ENCODE results near the gene TNIP2.
"Not testable (repeated sequence)": the region's sequence is repeated elsewhere in the genome, so short reads cannot be mapped to it uniquely, and the experiment has no call there.

Gene TNIP2

DNA sequence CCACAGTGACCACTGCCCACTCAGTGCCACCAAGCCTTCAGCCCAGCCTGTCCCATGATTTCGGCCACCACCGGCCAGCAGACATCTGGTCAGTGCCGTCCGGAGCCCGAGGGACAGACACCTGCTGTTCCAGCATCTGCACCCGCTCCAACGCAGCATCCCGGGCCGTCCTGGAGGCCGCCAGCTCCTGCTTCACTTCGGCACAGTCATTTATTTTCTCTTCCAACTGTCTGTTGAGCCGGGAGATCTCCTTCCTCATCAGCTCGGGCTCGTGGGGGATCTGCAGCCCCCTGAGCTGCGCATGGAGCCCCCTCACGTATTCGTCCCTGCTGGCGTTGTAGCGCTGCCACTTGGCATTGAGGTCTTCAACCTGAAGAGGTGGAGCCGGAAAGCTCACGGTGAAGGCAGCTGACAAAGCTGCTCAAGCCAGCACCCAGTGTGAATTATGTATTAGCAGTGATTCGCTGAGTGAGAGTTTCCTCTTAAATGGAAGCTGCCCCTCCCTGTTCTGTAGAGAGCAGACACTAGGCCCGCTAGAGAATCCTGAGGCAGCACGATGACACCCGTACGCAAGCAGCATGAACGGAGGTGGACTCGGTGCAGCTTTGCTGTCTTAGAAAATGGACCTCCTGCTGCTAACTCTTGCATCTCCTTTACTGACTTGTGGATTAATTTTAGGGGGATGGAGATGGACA is 11.4 kb downstream of the TNIP2 start:
- ATAC-seq (no peak), DNase-seq (ENCODE audit: low spot score in 2 of 2) (no peak)
- Mint-ChIP-seq H3K36me3 (peaks cover 99% of the 10 kb centered on the region), H3K4me3 (peak overlapping the region; percentile 69), H3K4me1 (peaks cover 60% of the 10 kb centered on the region), H3K27ac (peak overlapping the region; percentile 96), H3K9me3 (no peaks in the 10 kb centered on the region)

DNA sequence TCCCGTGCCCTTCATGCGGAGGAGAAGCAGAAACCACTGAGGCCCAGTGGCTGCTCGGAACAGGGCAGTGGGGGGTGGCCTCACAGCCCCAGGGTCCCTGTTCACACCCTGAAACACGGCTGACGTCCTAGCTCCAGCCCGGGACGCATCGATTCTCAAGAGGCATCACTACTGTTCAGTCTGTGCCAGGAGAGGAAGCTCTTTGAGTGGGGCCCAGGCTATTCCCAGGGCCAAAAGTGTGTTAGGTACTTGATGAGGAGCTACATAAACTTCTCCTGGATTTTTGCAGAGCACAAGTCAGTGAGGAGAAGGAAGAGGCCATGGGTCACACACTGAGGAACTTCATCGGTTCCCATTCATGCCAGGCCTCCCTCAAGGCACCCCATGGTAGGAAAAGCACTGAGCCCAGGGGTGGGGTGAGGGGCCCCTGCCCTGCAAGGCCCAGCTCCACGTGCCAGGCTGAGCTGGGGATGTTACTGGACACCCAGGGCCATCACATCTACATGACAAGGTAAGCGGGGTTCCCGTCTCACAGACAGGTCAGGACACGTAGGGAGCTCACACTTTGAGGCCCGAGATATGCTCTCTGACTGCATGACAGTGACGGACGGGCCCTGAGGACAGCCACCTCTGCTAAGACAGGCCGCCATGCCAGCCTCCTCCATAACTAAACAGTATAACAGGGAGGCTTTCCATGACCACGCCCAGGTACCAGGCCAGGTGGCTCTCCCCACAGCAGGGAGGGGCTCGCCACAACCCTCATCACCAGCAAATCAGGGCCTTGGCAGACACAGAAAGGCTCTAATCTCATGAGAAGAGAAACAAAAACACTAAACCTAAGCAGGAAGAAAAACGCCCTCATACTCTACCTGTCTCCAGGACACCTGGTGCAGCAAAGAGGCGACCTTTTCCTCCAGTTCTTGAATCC is 12.4 kb downstream of the TNIP2 start:
- Mint-ChIP-seq H3K27ac (peak overlapping the region; percentile 96), H3K4me3 (no peak overlapping the region), H3K36me3 (peaks cover 93% of the 10 kb centered on the region), H3K4me1 (peaks cover 57% of the 10 kb centered on the region), H3K9me3 (no peaks in the 10 kb centered on the region)
- ATAC-seq (no peak), DNase-seq (ENCODE audit: low spot score in 2 of 2) (no peak)

DNA sequence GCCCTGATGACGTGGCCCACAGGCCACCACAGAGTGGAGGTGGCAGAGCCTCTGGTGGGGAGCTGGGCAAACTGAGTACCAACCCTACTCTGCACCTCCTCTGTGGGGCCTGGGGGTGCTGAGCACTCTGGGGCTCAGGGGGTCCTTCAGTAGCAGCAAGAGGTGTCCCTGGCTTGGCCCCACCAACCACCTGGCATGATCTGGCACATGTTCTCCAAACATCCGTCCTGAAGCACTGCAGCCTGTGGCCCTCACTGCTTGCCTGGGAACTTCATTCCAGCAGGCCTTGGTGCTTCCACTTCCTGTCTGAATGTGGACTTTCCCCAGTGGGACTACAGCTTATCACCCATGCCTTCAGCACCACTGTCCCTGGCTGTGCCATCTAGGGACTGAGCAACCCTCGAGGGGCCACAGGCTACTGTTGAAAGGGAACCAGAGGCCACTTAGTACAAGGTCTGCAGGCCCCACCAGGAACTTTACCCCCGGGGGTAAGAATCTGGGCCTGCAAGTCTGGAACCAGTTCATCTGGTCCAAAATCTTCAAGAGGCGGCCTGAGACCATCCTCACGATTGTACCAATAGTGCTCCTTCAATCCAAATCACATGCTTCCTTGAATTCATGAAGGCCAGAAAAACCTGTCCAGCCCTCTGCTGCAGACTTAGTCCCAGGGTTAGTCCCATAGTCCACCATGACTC is 13.2 kb downstream of the TNIP2 start:
- H3K4me3 Mint-ChIP-seq: no peak overlapping the region
- peaks cover 2% of the 10 kb centered on the region for H3K9me3 Mint-ChIP-seq
- no peak for ATAC-seq
- no peak for DNase-seq (ENCODE audit: low spot score in 2 of 2)
- peaks cover 60% of the 10 kb centered on the region for H3K4me1 Mint-ChIP-seq
- peak overlapping the region; percentile 96 for H3K27ac Mint-ChIP-seq
- H3K36me3 Mint-ChIP-seq: peaks cover 94% of the 10 kb centered on the region

DNA sequence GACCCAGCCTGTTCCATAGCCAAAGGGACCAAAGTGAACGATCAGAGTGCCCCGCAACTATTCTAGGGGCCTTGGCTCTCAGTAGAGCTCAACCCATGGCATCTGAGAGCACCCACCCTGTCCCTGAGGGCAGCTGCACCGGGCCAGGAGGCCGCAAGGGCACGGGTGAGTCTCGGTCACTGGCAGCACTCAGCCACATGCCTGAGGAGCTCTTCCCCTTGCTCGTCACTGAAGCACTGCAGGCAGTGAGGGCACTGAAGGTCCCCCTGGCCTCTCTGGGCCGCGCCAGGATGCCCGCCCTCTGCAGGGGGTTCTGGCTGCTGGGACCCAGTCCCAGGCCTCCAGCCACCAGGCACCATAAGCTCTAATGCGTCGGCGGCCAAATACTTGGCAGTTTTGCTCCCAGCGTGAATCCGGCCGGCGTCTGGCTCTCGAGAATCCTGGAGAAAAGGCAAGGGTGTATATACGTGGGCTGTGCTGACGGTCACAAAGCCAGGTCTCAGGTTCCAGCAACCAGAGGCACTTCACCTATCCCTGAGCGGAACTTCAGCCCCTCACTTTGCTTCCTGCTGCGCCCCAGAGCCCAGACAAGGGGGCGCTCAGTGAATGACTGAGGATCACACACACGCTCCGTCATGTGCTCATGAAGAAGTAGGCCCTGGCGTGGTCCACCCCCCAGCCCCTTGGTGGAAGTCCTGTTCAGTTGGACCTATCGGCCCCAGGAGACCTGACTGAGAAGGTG is 13.9 kb downstream of the TNIP2 start:
- H3K9me3 Mint-ChIP-seq: peaks cover 2% of the 10 kb centered on the region
- H3K36me3 Mint-ChIP-seq: peaks cover 87% of the 10 kb centered on the region
- no peak for ATAC-seq
- H3K27ac Mint-ChIP-seq: peak overlapping the region; percentile 96
- no peak overlapping the region for H3K4me3 Mint-ChIP-seq
- no peak for DNase-seq (ENCODE audit: low spot score in 2 of 2)
- H3K4me1 Mint-ChIP-seq: peaks cover 53% of the 10 kb centered on the region

DNA sequence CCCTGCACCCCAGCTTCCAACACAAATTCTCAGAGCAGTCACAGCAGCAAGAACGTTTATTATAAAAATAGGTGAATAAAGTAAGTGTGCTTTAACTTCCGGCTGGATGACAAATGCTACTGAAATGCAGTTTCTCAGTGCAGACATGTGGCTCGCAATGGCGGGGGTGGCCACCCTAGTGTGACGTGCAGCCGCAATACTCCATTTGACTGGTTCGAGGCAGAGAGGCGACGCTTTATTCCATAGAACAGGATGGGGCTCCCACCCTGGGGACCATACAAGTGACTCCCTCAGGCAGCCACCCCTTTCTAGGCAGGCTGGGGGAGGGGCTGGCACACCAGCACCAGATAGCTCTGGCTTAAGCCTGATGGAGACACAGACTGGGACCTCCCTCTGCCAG is 14.5 kb downstream of the TNIP2 start:
- peak overlapping the region; percentile 78 for H3K27ac Mint-ChIP-seq

DNA sequence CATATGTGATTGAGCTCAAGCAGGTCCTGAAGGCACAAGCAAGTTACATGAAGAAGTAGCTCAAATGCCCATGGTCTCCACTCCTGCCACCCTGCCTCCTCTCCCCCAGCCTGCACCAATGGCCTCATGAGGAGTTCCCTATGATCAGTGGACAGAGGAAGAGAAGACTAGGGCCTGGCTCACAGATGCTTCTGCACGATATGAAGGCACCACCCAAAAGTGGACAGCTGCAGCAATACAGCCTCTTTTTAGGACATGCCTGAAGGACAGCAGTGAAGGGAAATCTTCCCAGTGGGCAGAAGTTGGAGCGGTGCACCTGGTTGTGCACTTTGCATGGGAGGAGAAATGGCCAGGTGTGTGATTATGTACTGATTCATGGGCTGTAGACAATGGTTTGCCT is 17.8 kb downstream of the TNIP2 start:
- Mint-ChIP-seq H3K27ac (peak overlapping the region; percentile 82), H3K4me1 (peaks cover 40% of the 10 kb centered on the region), H3K36me3 (peaks cover 83% of the 10 kb centered on the region)
- not testable (repeated sequence) for H3K4me3 Mint-ChIP-seq; ATAC-seq; H3K9me3 Mint-ChIP-seq; DNase-seq (ENCODE audit: low spot score in 2 of 2)

More for the DNA sequence above, 14.5 kb downstream of the TNIP2 start:
- Mint-ChIP-seq H3K9me3 (peaks cover 2% of the 10 kb centered on the region), H3K4me1 (peaks cover 47% of the 10 kb centered on the region), H3K4me3 (no peak overlapping the region), H3K36me3 (peaks cover 84% of the 10 kb centered on the region)
- no peak for DNase-seq (ENCODE audit: low spot score in 2 of 2)
- ATAC-seq: no peak

DNA sequence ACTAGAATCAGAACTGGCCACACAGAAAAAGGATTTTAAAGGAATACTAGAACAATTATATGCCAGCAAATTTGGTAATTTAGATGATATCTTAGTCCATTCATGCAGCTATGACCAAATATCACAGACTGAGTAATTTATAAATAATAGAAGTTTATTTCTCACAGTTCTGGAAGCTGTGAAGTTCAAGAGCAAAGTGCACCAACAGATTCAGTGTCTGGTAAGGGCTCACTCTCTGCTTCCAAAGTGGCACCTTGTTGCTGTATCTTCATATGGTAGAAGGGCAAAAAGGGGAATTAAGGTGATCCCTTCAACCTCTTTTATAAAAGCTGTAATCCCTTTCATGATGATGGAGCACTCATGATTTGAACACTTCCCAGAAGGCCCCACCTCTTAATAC is 20.3 kb downstream of the TNIP2 start:
- DNase-seq (ENCODE audit: low spot score in 2 of 2): no peak

DNA sequence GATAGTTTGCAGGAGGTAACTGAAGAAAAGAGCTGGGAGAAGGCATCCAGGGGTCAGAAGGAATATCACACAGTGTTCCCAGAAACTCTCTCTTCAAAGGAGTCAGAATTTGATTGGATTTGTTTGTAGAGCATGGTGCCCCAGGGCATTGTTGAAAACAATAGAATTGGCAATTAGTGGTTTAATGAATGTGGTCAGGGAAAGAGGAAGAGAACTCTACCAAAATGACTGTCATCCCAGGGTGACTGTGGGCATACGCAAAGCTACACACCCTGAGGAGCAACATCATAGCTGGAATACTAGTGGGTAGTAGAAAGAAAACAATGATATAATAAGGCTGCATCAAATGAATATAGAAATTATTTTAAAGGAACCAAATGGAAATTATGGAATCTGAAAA is 21.5 kb downstream of the TNIP2 start:
- Mint-ChIP-seq H3K27ac (peak overlapping the region; percentile 68), H3K9me3 (peaks cover 7% of the 10 kb centered on the region), H3K4me1 (peaks cover 35% of the 10 kb centered on the region), H3K36me3 (peaks cover 81% of the 10 kb centered on the region), H3K4me3 (no peak overlapping the region)
- no peak for DNase-seq (ENCODE audit: low spot score in 2 of 2)
- peak; percentile 64 for ATAC-seq

More for the DNA sequence above, 20.3 kb downstream of the TNIP2 start:
- H3K4me3 Mint-ChIP-seq: no peak overlapping the region
- H3K9me3 Mint-ChIP-seq: peaks cover 7% of the 10 kb centered on the region
- peak overlapping the region; percentile 60 for H3K27ac Mint-ChIP-seq
- H3K4me1 Mint-ChIP-seq: peaks cover 41% of the 10 kb centered on the region
- ATAC-seq: no peak
- peaks cover 83% of the 10 kb centered on the region for H3K36me3 Mint-ChIP-seq

DNA sequence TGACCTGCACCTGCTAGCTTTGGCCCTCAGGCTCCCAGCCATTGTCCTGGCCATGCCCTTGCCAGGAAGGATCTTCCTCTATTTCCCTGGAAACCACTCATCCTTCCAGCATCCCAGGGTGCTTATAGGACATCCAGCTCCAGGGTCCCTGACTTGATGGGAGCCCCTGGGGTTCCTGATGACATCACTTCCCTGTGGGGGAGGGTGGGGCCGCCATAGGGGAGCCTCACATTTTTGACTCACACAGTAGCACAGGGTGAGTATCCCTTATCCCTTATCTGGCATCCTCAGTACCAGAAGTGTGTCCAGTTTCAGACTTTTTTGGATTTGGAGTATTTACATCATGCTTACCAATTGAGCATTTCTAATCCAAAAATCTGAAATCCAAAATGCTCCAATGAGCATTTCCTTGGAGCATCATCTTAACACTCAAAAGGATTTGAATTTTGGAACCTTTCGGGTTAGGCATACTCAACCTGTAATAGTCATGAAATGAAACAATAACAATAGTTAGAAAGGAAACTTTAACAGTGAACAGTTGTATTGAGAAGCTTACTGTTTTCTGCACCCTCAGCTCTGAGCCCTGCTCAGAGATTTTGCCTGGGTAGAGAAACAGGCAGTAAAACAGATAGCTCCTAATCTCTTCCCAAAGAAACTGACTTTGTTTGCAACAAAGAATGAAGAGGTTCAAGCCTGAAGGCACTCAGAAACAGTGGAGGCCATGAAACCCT is 22.1 kb downstream of the TNIP2 start:
- peaks cover 34% of the 10 kb centered on the region for H3K4me1 Mint-ChIP-seq
- ATAC-seq (peak; percentile 54), DNase-seq (ENCODE audit: low spot score in 2 of 2) (no peak)
- H3K36me3 Mint-ChIP-seq: peaks cover 85% of the 10 kb centered on the region
- peaks cover 7% of the 10 kb centered on the region for H3K9me3 Mint-ChIP-seq
- peak overlapping the region; percentile 68 for H3K27ac Mint-ChIP-seq
- H3K4me3 Mint-ChIP-seq: no peak overlapping the region

DNA sequence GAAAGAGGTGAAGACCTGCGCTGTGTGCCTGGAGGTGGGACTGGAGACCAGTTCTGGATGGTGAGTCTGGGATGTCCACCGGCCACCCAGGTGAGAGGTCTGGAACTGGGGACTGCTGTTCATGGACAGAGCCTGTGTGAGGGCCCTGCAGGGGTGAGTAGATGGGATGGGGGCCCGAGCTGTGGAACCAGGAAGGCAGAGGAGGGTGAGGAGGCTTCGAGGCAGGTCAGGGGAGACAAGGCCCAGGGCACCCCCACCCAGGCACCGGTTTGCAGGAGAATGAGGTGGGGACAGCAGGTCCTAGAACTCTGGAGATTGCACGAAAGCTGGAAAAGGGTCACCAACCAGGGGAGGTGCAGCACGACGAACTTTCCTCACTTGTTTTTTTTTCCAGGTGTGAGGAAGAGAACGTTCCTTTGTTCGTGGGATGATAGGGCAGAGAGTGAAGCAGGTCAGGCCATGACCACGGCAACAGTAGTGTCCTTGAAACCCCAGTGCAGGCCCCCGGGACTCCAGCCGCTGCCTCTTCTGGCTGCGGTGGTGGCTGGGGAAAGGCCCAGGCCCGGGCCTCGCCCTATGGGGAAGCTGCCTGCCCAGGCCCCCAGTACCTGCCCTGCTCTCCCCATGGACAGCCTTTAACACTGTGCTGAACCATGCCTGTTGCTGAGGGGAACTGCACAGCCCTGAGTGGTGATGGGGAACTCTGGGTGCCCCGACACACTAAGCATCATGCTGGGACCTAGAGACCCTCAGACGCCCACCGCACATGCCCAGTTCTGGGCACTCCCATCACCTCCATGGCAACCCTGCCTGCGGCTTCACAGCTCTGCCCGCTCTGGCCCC is 22.9 kb downstream of the TNIP2 start:
- Mint-ChIP-seq H3K36me3 (peaks cover 87% of the 10 kb centered on the region), H3K27ac (peak overlapping the region; percentile 87), H3K9me3 (peaks cover 5% of the 10 kb centered on the region), H3K4me3 (no peak overlapping the region), H3K4me1 (peaks cover 29% of the 10 kb centered on the region)
- DNase-seq (ENCODE audit: low spot score in 2 of 2): no peak
- ATAC-seq: peak; percentile 39

DNA sequence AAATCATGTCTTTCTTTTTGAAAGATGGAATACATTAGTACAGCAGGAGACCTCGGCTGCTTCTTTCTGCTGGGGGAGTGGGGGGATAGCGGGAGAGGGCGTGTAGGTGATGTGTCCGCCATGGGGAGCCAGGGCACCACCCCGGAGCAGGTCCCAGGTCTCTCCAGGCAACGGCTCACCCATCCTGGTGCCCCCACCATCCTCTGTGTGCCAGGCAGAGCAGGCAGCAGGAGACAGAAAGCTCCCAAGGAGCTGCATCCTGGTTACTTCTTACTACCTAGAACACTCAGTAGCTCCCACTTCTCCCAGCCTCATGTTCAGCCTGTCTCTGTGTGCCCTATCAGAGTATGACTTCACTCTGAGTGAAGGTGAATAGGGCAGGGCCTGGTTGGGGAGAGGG is 23.6 kb downstream of the TNIP2 start:
- Mint-ChIP-seq H3K4me3 (no peak overlapping the region), H3K9me3 (peaks cover 5% of the 10 kb centered on the region), H3K36me3 (peaks cover 91% of the 10 kb centered on the region), H3K27ac (peak overlapping the region; percentile 87), H3K4me1 (peaks cover 27% of the 10 kb centered on the region)
- DNase-seq (ENCODE audit: low spot score in 2 of 2) (no peak), ATAC-seq (no peak)

DNA sequence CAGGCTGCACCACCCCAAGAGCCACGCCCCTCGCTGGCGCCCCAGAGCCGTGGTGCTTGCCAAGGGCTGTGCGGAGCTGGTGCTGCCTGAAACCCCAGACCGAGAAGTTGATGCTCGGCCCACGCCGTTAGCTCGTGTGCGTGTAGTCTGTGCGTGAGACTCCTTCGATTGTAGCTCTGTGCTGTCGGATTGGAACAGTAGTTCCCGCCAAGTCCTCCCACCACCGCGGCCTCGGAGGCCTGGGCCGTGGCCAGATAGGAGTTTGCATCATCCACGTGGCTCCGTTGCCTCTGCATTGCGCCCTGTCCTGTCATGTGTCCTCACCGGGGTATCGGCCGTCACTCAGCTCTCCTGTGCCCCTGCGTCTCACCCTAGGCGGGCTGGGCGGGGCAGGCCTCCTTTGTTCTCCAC is 24.2 kb downstream of the TNIP2 start:
- no peak for ATAC-seq
- H3K36me3 Mint-ChIP-seq: peaks cover 97% of the 10 kb centered on the region
- H3K27ac Mint-ChIP-seq: peak overlapping the region; percentile 87
- peaks cover 27% of the 10 kb centered on the region for H3K4me1 Mint-ChIP-seq
- H3K9me3 Mint-ChIP-seq: peaks cover 5% of the 10 kb centered on the region
- H3K4me3 Mint-ChIP-seq: no peak overlapping the region
- no peak for DNase-seq (ENCODE audit: low spot score in 2 of 2)

DNA sequence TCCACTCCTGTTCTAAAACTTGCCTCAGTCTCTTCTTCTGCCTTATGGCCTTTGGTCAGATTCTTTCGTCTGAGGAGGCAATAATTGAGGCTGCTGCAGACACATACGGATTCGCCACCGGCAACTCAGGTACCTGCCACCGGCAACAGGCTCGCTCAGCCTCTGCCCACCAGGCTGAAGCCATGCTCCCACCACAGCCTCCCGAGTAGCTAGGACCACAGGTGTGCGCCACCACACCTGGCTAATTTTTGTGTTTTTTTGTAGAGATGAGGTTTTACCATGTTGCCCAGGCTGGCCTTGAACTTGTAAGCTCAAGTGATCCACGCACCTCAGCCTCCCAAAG is 26.6 kb downstream of the TNIP2 start:
- peak overlapping the region; percentile 45 for H3K27ac Mint-ChIP-seq
- H3K4me1 Mint-ChIP-seq: peaks cover 16% of the 10 kb centered on the region
- DNase-seq (ENCODE audit: low spot score in 2 of 2) (no peak), ATAC-seq (no peak)
- H3K4me3 Mint-ChIP-seq: no peak overlapping the region
- no peaks in the 10 kb centered on the region for H3K9me3 Mint-ChIP-seq
- H3K36me3 Mint-ChIP-seq: peaks cover 88% of the 10 kb centered on the region
